Measurements from ENCODE around the gene MAD1L1. TPM values are rescaled to one million over a fixed set of nuclear protein-coding genes. Genes with fewer than 3 reads are reported as not detected.

Gene MAD1L1
- total RNA-seq, 1 experiment from 2014 or later = 38.5 TPM

DNA sequence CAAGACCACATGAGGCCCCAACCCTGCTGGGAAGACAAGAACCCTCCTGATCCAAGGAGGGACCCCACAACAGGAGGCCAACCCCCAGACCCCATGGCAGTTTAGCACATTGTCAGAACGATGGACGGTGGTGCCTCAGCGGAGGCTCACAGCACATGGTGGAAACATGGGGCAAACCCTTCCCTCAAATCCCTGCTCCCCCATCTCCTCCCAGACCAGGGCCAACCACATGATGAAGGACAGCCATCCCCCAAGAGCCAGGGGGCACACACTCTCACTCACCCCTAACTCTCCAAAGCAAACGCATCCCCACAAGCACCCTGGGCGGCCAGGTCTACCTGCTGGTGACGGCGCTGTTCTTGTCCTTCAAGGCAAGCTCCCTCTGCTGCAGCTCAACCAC lies 83.9 kb downstream of the MAD1L1 start:
- POLR2A ChIA-PET = no interaction called here
- ATAC-seq (no peak), DNase-seq (ENCODE audit: low read depth, low spot score) (no peak)
- Histone ChIP-seq H3K4me1 (ENCODE audit: control insufficient read depth in 1 of 2, insufficient read depth in 2 of 2, low read length in 2 of 2) (no peaks in the 10 kb centered on the region), H4K20me1 (ENCODE audit: insufficient read depth) (no peaks in the 10 kb centered on the region), H3K9me3 (ENCODE audit: control insufficient read depth in 1 of 2, insufficient read depth in 1 of 2, low read depth in 1 of 2, low read length in 2 of 2) (no peaks in the 10 kb centered on the region), H2AFZ (ENCODE audit: low read depth, low read length, poor library complexity, severe bottlenecking) (no peak overlapping the region), H3K4me3 (replicated peaks in 1 of 2; ENCODE audit: low read depth in 1 of 2, low read length in 2 of 2) (no peak overlapping the region), H3K9me2 (ENCODE audit: insufficient read depth) (no peaks in the 10 kb centered on the region), H3K27ac (ENCODE audit: low read depth, low read length) (no peak overlapping the region), H3K27me3 (ENCODE audit: insufficient read depth, low read length) (no peaks in the 10 kb centered on the region), H3K79me2 (ENCODE audit: insufficient read depth, low read length) (no peaks in the 10 kb centered on the region), H3K9ac (ENCODE audit: low read length) (no peak overlapping the region), H3K4me2 (ENCODE audit: low read length) (no peak overlapping the region), H3K36me3 (ENCODE audit: control insufficient read depth in 1 of 2, insufficient read depth in 2 of 2, low read length in 2 of 2) (0 out of 4 replicates have a peak, but pooled peaks cover 0 to 4% of the 10 kb centered on the region in 2 experiments)
- CTCF ChIA-PET = no interaction called here
- intact Hi-C loops (cut with micrococcal nuclease) = no loop called here
- RAD21 ChIA-PET (ENCODE audit: low non-redundant PET in 1 of 2, low total read pairs in 2 of 2, uncharacterized antibody in 2 of 2, unreplicated experiment in 2 of 2) = no interaction called here
- BruUV-seq (replicated peaks) = no TSS peak
- TF ChIP-seq POLR2AphosphoS5 (IDR thresholded peaks at IDR 0.05; ENCODE audit: low read depth, low read length) (no peak), ELF1 (IDR thresholded peaks at IDR 0.05; ENCODE audit: borderline replicate concordance, low read depth) (no peak), CBX3 (IDR thresholded peaks at IDR 0.05; ENCODE audit: low read depth) (no peak), SP1 (IDR thresholded peaks at IDR 0.05; ENCODE audit: low read depth) (no peak), YY1 (IDR thresholded peaks at IDR 0.05; ENCODE audit: extremely low read depth, insufficient replicate concordance, low read depth, low read length) (no peak)
- TF ChIP-seq, protein P1, sequence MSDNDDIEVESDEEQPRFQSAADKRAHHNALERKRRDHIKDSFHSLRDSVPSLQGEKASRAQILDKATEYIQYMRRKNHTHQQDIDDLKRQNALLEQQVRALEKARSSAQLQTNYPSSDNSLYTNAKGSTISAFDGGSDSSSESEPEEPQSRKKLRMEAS (IDR thresholded peaks at IDR 0.05) = no peak
- TF ChIP-seq, protein P2, sequence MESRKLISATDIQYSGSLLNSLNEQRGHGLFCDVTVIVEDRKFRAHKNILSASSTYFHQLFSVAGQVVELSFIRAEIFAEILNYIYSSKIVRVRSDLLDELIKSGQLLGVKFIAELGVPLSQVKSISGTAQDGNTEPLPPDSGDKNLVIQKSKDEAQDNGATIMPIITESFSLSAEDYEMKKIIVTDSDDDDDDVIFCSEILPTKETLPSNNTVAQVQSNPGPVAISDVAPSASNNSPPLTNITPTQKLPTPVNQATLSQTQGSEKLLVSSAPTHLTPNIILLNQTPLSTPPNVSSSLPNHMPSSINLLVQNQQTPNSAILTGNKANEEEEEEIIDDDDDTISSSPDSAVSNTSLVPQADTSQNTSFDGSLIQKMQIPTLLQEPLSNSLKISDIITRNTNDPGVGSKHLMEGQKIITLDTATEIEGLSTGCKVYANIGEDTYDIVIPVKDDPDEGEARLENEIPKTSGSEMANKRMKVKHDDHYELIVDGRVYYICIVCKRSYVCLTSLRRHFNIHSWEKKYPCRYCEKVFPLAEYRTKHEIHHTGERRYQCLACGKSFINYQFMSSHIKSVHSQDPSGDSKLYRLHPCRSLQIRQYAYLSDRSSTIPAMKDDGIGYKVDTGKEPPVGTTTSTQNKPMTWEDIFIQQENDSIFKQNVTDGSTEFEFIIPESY (IDR thresholded peaks at IDR 0.05; ENCODE audit: extremely low read depth, insufficient replicate concordance, low read length) = no peak
- TF ChIP-seq, protein P3, sequence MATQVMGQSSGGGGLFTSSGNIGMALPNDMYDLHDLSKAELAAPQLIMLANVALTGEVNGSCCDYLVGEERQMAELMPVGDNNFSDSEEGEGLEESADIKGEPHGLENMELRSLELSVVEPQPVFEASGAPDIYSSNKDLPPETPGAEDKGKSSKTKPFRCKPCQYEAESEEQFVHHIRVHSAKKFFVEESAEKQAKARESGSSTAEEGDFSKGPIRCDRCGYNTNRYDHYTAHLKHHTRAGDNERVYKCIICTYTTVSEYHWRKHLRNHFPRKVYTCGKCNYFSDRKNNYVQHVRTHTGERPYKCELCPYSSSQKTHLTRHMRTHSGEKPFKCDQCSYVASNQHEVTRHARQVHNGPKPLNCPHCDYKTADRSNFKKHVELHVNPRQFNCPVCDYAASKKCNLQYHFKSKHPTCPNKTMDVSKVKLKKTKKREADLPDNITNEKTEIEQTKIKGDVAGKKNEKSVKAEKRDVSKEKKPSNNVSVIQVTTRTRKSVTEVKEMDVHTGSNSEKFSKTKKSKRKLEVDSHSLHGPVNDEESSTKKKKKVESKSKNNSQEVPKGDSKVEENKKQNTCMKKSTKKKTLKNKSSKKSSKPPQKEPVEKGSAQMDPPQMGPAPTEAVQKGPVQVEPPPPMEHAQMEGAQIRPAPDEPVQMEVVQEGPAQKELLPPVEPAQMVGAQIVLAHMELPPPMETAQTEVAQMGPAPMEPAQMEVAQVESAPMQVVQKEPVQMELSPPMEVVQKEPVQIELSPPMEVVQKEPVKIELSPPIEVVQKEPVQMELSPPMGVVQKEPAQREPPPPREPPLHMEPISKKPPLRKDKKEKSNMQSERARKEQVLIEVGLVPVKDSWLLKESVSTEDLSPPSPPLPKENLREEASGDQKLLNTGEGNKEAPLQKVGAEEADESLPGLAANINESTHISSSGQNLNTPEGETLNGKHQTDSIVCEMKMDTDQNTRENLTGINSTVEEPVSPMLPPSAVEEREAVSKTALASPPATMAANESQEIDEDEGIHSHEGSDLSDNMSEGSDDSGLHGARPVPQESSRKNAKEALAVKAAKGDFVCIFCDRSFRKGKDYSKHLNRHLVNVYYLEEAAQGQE (IDR thresholded peaks at IDR 0.05; ENCODE audit: low read depth) = no peak
- TF ChIP-seq, protein P4, sequence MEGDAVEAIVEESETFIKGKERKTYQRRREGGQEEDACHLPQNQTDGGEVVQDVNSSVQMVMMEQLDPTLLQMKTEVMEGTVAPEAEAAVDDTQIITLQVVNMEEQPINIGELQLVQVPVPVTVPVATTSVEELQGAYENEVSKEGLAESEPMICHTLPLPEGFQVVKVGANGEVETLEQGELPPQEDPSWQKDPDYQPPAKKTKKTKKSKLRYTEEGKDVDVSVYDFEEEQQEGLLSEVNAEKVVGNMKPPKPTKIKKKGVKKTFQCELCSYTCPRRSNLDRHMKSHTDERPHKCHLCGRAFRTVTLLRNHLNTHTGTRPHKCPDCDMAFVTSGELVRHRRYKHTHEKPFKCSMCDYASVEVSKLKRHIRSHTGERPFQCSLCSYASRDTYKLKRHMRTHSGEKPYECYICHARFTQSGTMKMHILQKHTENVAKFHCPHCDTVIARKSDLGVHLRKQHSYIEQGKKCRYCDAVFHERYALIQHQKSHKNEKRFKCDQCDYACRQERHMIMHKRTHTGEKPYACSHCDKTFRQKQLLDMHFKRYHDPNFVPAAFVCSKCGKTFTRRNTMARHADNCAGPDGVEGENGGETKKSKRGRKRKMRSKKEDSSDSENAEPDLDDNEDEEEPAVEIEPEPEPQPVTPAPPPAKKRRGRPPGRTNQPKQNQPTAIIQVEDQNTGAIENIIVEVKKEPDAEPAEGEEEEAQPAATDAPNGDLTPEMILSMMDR (IDR thresholded peaks at IDR 0.05 in 2 of 3, conservative IDR thresholded peaks at IDR 0.05 in 1 of 3; ENCODE audit: borderline replicate concordance in 1 of 3, insufficient read depth in 1 of 3, low read depth in 2 of 3, low read length in 2 of 3) = no peak
